Fibroblast of the aortic adventitia (primary cell): ENCODE measurements around the gene PRDX6. TPM values are rescaled to one million over a fixed set of nuclear protein-coding genes. Genes with fewer than 3 reads are reported as not detected.

Experiments used
- DNase-seq: peaks from one replicate; pipeline ENCODE4 v3.0.0-alpha.2; 2010; ENCODE audit warnings: low read depth
- H3K4me3 ChIP-seq: 2 replicates; pipeline ENCODE4 v1.5.1; 2011; ENCODE audit warnings: low read depth, mild to moderate bottlenecking, control low read depth, low read length, moderate library complexity
- CTCF ChIP-seq: IDR thresholded peaks from 2 replicates; pipeline ENCODE4 v1.5.1; 2011; ENCODE audit warnings: mild to moderate bottlenecking, low read length, control low read depth, inconsistent platforms; ENCODE audit not compliant: insufficient read depth
- total RNA-seq: library from RNA; depleted of rRNA; stranded (reverse); fragments of >200 nt; gene quantifications from 2 replicates; pipeline ENCODE4 v1.2.3, GENCODE V29; 2012; ENCODE audit warnings: low replicate concordance

PRDX6 gene
- total RNA-seq, 1 donor: 185 TPM

GRCh38 chr1:173536223-173536622 lies 59.1 kb downstream of the PRDX6 start:
- TF ChIP-seq CTCF: no peak
- H3K4me3 ChIP-seq: no peak overlapping the region

More at GRCh38 chr1:173536223-173536622, 59.1 kb downstream of the PRDX6 start:
- DNase-seq: no peak

Other genes starting within 250 kb of the PRDX6 start
- gene SLC9C2, start 125.7 kb downstream of the PRDX6 start, total RNA-seq: not detected in 2 replicates
- not detected in 2 replicates for gene TEX50, start 158.0 kb downstream of the PRDX6 start, total RNA-seq
- gene ANKRD45, start 192.5 kb downstream of the PRDX6 start, total RNA-seq: 0.09 and 0.82 TPM in 2 replicates
- gene KLHL20, start 237.6 kb downstream of the PRDX6 start, total RNA-seq: 16.9 and 30.6 TPM in 2 replicates